Gastroesophageal sphincter (tissue), 4 donors: ENCODE results near the gene FAM193B. TPM values are rescaled to one million over a fixed set of nuclear protein-coding genes. Genes with fewer than 3 reads are reported as not detected.

Experiments
- ATAC-seq: fragments of 150-250 bp; one replicate; pipeline ENCODE4 v1.9.1; 2016; ENCODE audit warnings: mild to moderate bottlenecking, moderate library complexity
- H3K27ac ChIP-seq, 4 donors: fragments of 200-600 bp; sonication (generic) in 3 of 4; 1 replicate in 3 of 4; 2 replicates in 1 of 4; pipeline ENCODE4 v1.5.1; 2016 to 2019
- H3K27me3 ChIP-seq: fragments of 200-600 bp; sonication (generic); one replicate; pipeline ENCODE4 v1.5.1; 2019
- H3K36me3 ChIP-seq, 2 donors: fragments of 200-600 bp; sonication (generic); one replicate each; pipeline ENCODE4 v1.5.1; 2019; ENCODE audit warnings: control low read depth in 1 of 2
- H3K4me1 ChIP-seq, 3 donors: fragments of 200-600 bp; sonication (generic); 1 replicate in 2 of 3; 2 replicates in 1 of 3; pipeline ENCODE4 v1.5.1; 2016 to 2019; ENCODE audit warnings: control low read depth in 2 of 3
- H3K4me3 ChIP-seq, 2 donors: fragments of 200-600 bp; sonication (generic); one replicate each; pipeline ENCODE4 v1.5.1; 2019; ENCODE audit warnings: mild to moderate bottlenecking in 1 of 2, moderate library complexity in 1 of 2
- H3K9me3 ChIP-seq, 3 donors: fragments of 200-600 bp; sonication (generic); one replicate each; pipeline ENCODE4 v1.5.1; 2017 to 2019; ENCODE audit warnings: control low read depth in 2 of 3
- CTCF ChIP-seq, 4 experiments: fragments of 200-600 bp in 2 of 4; fragments of 450-650 bp in 2 of 4; sonication (generic) in 1 of 4; IDR thresholded peaks; one replicate each; pipeline ENCODE4 v1.5.1; 2017 to 2019; ENCODE audit warnings: antibody characterized with exemption in 4 of 4, mild to moderate bottlenecking in 2 of 4, moderate library complexity in 2 of 4
- EP300 ChIP-seq: sonication (generic); formaldehyde crosslinking; IDR thresholded peaks from one replicate; pipeline ENCODE4 v1.6.1; 2017; ENCODE audit warnings: antibody characterized with exemption, mild to moderate bottlenecking
- POLR2A ChIP-seq, 2 donors: fragments of 450-650 bp; IDR thresholded peaks; one replicate each; pipeline ENCODE4 v1.6.1; 2017; ENCODE audit warnings: antibody characterized with exemption in 2 of 2, mild to moderate bottlenecking in 2 of 2, moderate library complexity in 1 of 2
- POLR2AphosphoS5 ChIP-seq: sonication (generic); formaldehyde crosslinking; IDR thresholded peaks from one replicate; pipeline ENCODE4 v1.6.1; 2017; ENCODE audit warnings: antibody characterized with exemption
- WGBS, 2 donors: methylation state at CpG; one replicate each; pipeline ENCODE4 v1.1.5; 2018; ENCODE audit warnings: low coverage in 1 of 2; 5-methylcytosine and 5-hydroxymethylcytosine counted together
- total RNA-seq, 4 donors: library from RNA; depleted of rRNA; stranded (reverse); fragments of >200 nt; gene quantifications; one replicate each; pipeline ENCODE4 v1.1.0, GENCODE V29; 2016

The FAM193B gene
- total RNA-seq, 4 donors from 2014 or later: 29.7 to 90.3 (median 44.5) TPM

DNA sequence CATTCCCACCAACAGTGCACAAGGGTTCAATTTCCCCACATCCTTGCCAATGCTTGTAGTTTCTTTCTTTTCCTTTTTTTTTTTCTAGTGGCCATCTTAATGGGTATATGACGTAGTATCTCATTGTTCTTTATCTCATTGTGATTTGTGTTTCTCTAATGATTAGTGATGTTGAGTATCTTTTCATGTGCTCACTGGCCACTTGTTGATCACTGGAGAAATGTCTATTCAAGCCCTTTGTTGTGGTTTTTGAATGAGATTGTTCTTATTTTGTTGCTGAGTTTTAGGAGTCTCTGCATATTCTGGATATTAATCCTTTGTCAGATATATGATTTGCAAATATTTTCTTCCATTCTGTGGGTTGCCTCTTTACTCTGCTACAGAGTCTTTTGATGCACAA, 36.0 kb upstream of the FAM193B start:
- Histone ChIP-seq H3K9me3 (no peaks in the 10 kb centered on the region), H3K4me1 (peaks cover 0 to 25% (median 6%) of the 10 kb centered on the region in 3 donors), H3K4me3 (no peak overlapping the region), H3K27ac (no peak overlapping the region), H3K36me3 (peaks cover 0 to 21% of the 10 kb centered on the region in 2 donors), H3K27me3 (peaks cover 39% of the 10 kb centered on the region)
- WGBS, 2 donors: 75% methylated on average over 1 of the region's 1 CpG; no CpG with 5 or more reads in 1 of the 2 donors
- TF ChIP-seq POLR2AphosphoS5: no peak
- TF ChIP-seq EP300: no peak
- TF ChIP-seq CTCF (IDR thresholded peaks at IDR 0.05): no peak
- TF ChIP-seq POLR2A (IDR thresholded peaks at IDR 0.05): no peak
- ATAC-seq: no peak

- 19 to 63% methylated on average over 11 to 13 of the region's 13 CpGs for WGBS, 2 donors
These were observed 34.1 kb upstream of the FAM193B start for GRCh38 chr5:177588413-177588909.

GRCh38 chr5:177578316-177578715, 24.0 kb upstream of the FAM193B start:
- no peak overlapping the region for H3K27ac ChIP-seq
- no peak for ATAC-seq
- no peaks in the 10 kb centered on the region for H3K36me3 ChIP-seq
- no peak overlapping the region for H3K4me3 ChIP-seq
- no peaks in the 10 kb centered on the region for H3K9me3 ChIP-seq
- WGBS, 2 donors: 90 to 100% methylated on average over 1 to 7 of the region's 8 CpGs
- peaks cover 7% of the 10 kb centered on the region for H3K27me3 ChIP-seq
- no peaks in the 10 kb centered on the region for H3K4me1 ChIP-seq
- TF ChIP-seq EP300: no peak
- no peak for TF ChIP-seq POLR2AphosphoS5

More at GRCh38 chr5:177588413-177588909, 34.1 kb upstream of the FAM193B start:
- Histone ChIP-seq H3K27me3 (peaks cover 54% of the 10 kb centered on the region), H3K9me3 (no peaks in the 10 kb centered on the region), H3K4me3 (no peak overlapping the region), H3K27ac (no peak overlapping the region), H3K4me1 (peaks cover 0 to 17% (median 3%) of the 10 kb centered on the region in 3 donors), H3K36me3 (peaks cover 0 to 1% of the 10 kb centered on the region in 2 donors)
- ATAC-seq: no peak
- TF ChIP-seq CTCF (IDR thresholded peaks at IDR 0.05): no peak
- no peak for TF ChIP-seq POLR2A (IDR thresholded peaks at IDR 0.05)
- TF ChIP-seq POLR2AphosphoS5: no peak
- no peak for TF ChIP-seq EP300

- Histone ChIP-seq H3K27ac (no peak overlapping the region), H3K27me3 (no peaks in the 10 kb centered on the region)
These were observed 21.8 kb upstream of the FAM193B start for GRCh38 chr5:177576169-177576568.

GRCh38 chr5:177575488-177575887, 21.1 kb upstream of the FAM193B start:
- Histone ChIP-seq H3K36me3 (no peaks in the 10 kb centered on the region), H3K4me3 (no peak overlapping the region), H3K27ac (no peak overlapping the region), H3K27me3 (no peaks in the 10 kb centered on the region), H3K9me3 (no peaks in the 10 kb centered on the region), H3K4me1 (no peaks in the 10 kb centered on the region)
- no peak for ATAC-seq
- TF ChIP-seq POLR2A (IDR thresholded peaks at IDR 0.05) (no peak), EP300 (no peak), CTCF (IDR thresholded peaks at IDR 0.05) (no peak), POLR2AphosphoS5 (no peak)
- 62% methylated on average over 1 of the region's 1 CpG; no CpG with 5 or more reads in 1 of the 2 donors for whole genome bisulfite sequencing, 2 donors

More at GRCh38 chr5:177576169-177576568, 21.8 kb upstream of the FAM193B start:
- no peaks in the 10 kb centered on the region for H3K4me1 ChIP-seq
- no peaks in the 10 kb centered on the region for H3K36me3 ChIP-seq
- TF ChIP-seq POLR2A (IDR thresholded peaks at IDR 0.05) (no peak), POLR2AphosphoS5 (no peak), CTCF (IDR thresholded peaks at IDR 0.05) (no peak), EP300 (no peak)
- no peak for ATAC-seq
- no peaks in the 10 kb centered on the region for H3K9me3 ChIP-seq
- WGBS, 2 donors: 79 to 88% methylated on average over 6 to 7 of the region's 10 CpGs
- H3K4me3 ChIP-seq: no peak overlapping the region
